Measurements from ENCODE around the gene ELK4. TPM values are rescaled to one million over a fixed set of nuclear protein-coding genes. Genes with fewer than 3 reads are reported as not detected.

The ELK4 gene
- total and polyA plus RNA-seq, 2 of the 8 experiments (the other 6 are each of a cell fraction or from before 2014, with no cell fraction given): 2.9 to 26.3 TPM

DNA sequence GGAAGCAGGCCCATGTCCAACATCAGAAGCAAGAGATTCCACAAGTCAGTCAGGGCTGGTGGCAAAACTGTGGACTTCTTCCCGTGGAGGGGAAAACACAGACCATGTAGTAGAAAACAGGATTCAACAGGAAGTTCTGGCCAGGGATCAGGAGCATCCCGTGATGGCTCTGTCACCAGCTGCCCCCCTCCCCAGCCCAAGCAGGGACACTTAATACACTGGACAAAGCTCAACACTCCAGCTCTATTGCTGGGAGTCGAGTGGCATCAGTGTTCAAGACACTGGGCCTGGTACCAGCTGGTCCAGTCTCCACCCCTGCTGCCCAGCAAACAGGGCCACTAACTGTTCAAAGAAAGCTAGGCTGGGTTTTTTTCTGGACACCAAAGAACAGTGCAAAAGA lies 44.8 kb upstream of the ELK4 start:
- Histone ChIP-seq H3K9ac (replicated peaks in 1 of 4; ENCODE audit: extremely low read depth in 1 of 4, low read depth in 3 of 4, low read length in 3 of 4) (no peak overlapping the region), H3K79me1 (ENCODE audit: low read depth, low read length) (peaks cover 17% of the 10 kb centered on the region), H2BK15ac (ENCODE audit: low read length) (peak overlapping the region; percentile 4), H2AK5ac (ENCODE audit: low read depth, low read length) (no peak overlapping the region; the same call in 1 of the 2 replicates), H4K20me1 (replicated peaks in 1 of 2; ENCODE audit: control insufficient read depth in 1 of 2, insufficient read depth in 2 of 2, low read length in 2 of 2) (peaks cover 0 to 7% of the 10 kb centered on the region in 2 experiments), H3K14ac (ENCODE audit: insufficient read length) (no peak overlapping the region), H3K18ac (ENCODE audit: extremely low read depth, low read length) (no peak overlapping the region), H3K4me1 (replicated peaks in 1 of 4; ENCODE audit: control insufficient read depth in 3 of 4, insufficient read depth in 4 of 4, low read length in 3 of 4) (peaks cover 20 to 46% (median 29%) of the 10 kb centered on the region in 4 experiments), H2BK5ac (ENCODE audit: low read depth, low read length) (no peak overlapping the region), H2BK20ac (ENCODE audit: low read length) (no peak overlapping the region), H3K27me3 (replicated peaks in 1 of 4; ENCODE audit: control insufficient read depth in 3 of 4, extremely low read depth in 1 of 4, insufficient read depth in 3 of 4, low read length in 3 of 4) (peaks cover 0 to 10% (median 2%) of the 10 kb centered on the region in 4 experiments; a peak in 2 of 7 replicates), H2BK12ac (ENCODE audit: low read depth, low read length) (no peak overlapping the region), H4K91ac (replicated peaks; ENCODE audit: insufficient read length, low read length) (no peak overlapping the region), H3K9me3 (ENCODE audit: insufficient read depth in 2 of 2, low read depth in 1 of 2, low read length in 1 of 2) (no peaks in the 10 kb centered on the region), H4K8ac (ENCODE audit: extremely low read depth, insufficient read depth, low read length) (no peak overlapping the region), H2AFZ (ENCODE audit: low read length) (no peak overlapping the region), H3K23me2 (ENCODE audit: low read depth, low read length) (peaks cover 11% of the 10 kb centered on the region), H3K4me3 (ENCODE audit: extremely low read depth in 1 of 4, insufficient read depth in 2 of 4, low read depth in 3 of 4, low read length in 4 of 4) (no peak overlapping the region), H4K5ac (ENCODE audit: insufficient read length, low read depth, low read length) (no peak overlapping the region), H2BK120ac (replicated peaks; ENCODE audit: low read depth, low read length) (no peak overlapping the region), H3K4me2 (ENCODE audit: insufficient read depth in 1 of 2, low read depth in 2 of 2, low read length in 2 of 2) (no peak overlapping the region), H3K56ac (replicated peaks; ENCODE audit: insufficient read length, low read depth, low read length) (no peak overlapping the region), H3K27ac (ENCODE audit: low read depth, low read length) (no peak overlapping the region), H3K36me3 (ENCODE audit: control insufficient read depth in 2 of 4, insufficient read depth in 4 of 4, low read length in 3 of 4) (no peaks in the 10 kb centered on the region), H3K23ac (ENCODE audit: insufficient read length) (no peak overlapping the region), H3K4ac (replicated peaks; ENCODE audit: insufficient read length, low read depth, low read length) (no peak overlapping the region), H3K79me2 (ENCODE audit: control insufficient read depth in 1 of 2, insufficient read depth in 2 of 2, low read length in 2 of 2) (peaks cover 0 to 48% of the 10 kb centered on the region in 2 experiments; a peak in 3 of 4 replicates)
- POLR2A ChIA-PET (ENCODE audit: partially characterized antibody): interaction anchor here (0.8 to 2.8 kb wide), 7 partner anchors 11 to 85 kb away, joined by 3 to 8 read pairs (median 4); partner anchors contain the start of gene ELK4
- no peak for FAIRE-seq
- CTCF ChIA-PET (ENCODE audit: partially characterized antibody): interaction anchor here (1.1 to 17.5 kb wide), 8 partner anchors 8 to 44 kb away, joined by 3 to 378 read pairs (median 13); partner anchors contain the start of gene ELK4
- WGBS, 2 experiments (ENCODE audit: extremely low coverage in 1 of 2, insufficient coverage in 1 of 2, insufficient read length in 1 of 2, insufficient replicate concordance in 2 of 2, low coverage in 1 of 2, low lambda C conversion rate in 2 of 2, missing lambda C conversion rate in 1 of 2): 90% methylated on average over 3 of the region's 3 CpGs; no CpG with 5 or more reads in 1 of the 2 experiments
- no peak for DNase-seq (ENCODE audit: low read depth in 1 of 2, low spot score in 2 of 2)
- TF ChIP-seq KDM4A (IDR thresholded peaks at IDR 0.05; ENCODE audit: low read depth, low read length, severe bottlenecking) (no peak), KDM5A (IDR thresholded peaks at IDR 0.05; ENCODE audit: low read length) (no peak), SIX5 (IDR thresholded peaks at IDR 0.05; ENCODE audit: low read depth, low read length) (no peak), EP300 (IDR thresholded peaks at IDR 0.05; ENCODE audit: borderline replicate concordance in 1 of 2, low read depth in 2 of 2, low read length in 2 of 2) (no peak), RBBP5 (IDR thresholded peaks at IDR 0.05; ENCODE audit: borderline replicate concordance, low read depth, low read length) (no peak)
